ENCODE data around the gene CFAP210.

- TF ChIP-seq CTCF (IDR thresholded peaks at IDR 0.05) (no peak), POLR2A (IDR thresholded peaks at IDR 0.05; ENCODE audit: low read length) (no peak), PHF8 (IDR thresholded peaks at IDR 0.05; ENCODE audit: borderline replicate concordance, low read depth) (no peak), RCOR1 (IDR thresholded peaks at IDR 0.05; ENCODE audit: low read depth, low read length) (no peak), RFX5 (IDR thresholded peaks at IDR 0.05) (no peak), NR3C1 (IDR thresholded peaks at IDR 0.05) (no peak), EHF (CRISPR knock-in tag; IDR thresholded peaks at IDR 0.05) (no peak), NFE2L2 (conservative IDR thresholded peaks at IDR 0.05; ENCODE audit: low read length) (no peak)
Observed at GRCh38 chr2:169598982-169599381, 95.2 kb downstream of the CFAP210 start.
